ENCODE data around the gene SNX24. TPM values are rescaled to one million over a fixed set of nuclear protein-coding genes. Genes with fewer than 3 reads are reported as not detected.
"Not testable (repeated sequence)": the region's sequence is repeated elsewhere in the genome, so short reads cannot be mapped to it uniquely, and the experiment has no call there.

SNX24 gene
- polyA plus RNA-seq, 2 donors, result 29.5 to 49.6 TPM

- no peak overlapping the region for H3K4me3 ChIP-seq (ENCODE audit: low read depth in 1 of 2, low read length in 2 of 2)
- H3K27me3 ChIP-seq (ENCODE audit: control insufficient read depth in 1 of 2, insufficient read depth in 2 of 2, low read length in 2 of 2), result no peaks in the 10 kb centered on the region
- peak overlapping the region in 1 of 2 donors; percentile 15 for H3K27ac ChIP-seq (ENCODE audit: low read depth in 2 of 2, low read length in 1 of 2)
- 91 to 92% methylated on average over 6 of the region's 6 CpGs for WGBS, 2 donors
- H3K36me3 ChIP-seq (ENCODE audit: control insufficient read depth in 2 of 2, insufficient read depth in 2 of 2, low read length in 1 of 2), result no peaks in the 10 kb centered on the region
- H3K4me1 ChIP-seq (ENCODE audit: control insufficient read depth in 2 of 2, insufficient read depth in 2 of 2, low read length in 1 of 2), result peaks cover 0 to 5% of the 10 kb centered on the region in 2 donors
- H3K9me3 ChIP-seq (ENCODE audit: control insufficient read depth in 2 of 2, insufficient read depth in 1 of 2, low read depth in 1 of 2, low read length in 1 of 2), result no peaks in the 10 kb centered on the region
Observed at GRCh38 chr5:122842016-122842580, 3.3 kb upstream of the SNX24 start.

GRCh38 chr5:122844136-122844909 lies 1.1 kb upstream of the SNX24 start:
- Histone ChIP-seq H3K4me3 (ENCODE audit: low read depth in 1 of 2, low read length in 2 of 2) (peak overlapping the region; percentile 66 to 84), H3K4me1 (ENCODE audit: control insufficient read depth in 2 of 2, insufficient read depth in 2 of 2, low read length in 1 of 2) (peaks cover 0 to 6% of the 10 kb centered on the region in 2 donors), H3K36me3 (ENCODE audit: control insufficient read depth in 2 of 2, insufficient read depth in 2 of 2, low read length in 1 of 2) (no peaks in the 10 kb centered on the region), H3K27ac (ENCODE audit: low read depth in 2 of 2, low read length in 1 of 2) (peak overlapping the region; percentile 93 to 94), H3K27me3 (ENCODE audit: control insufficient read depth in 1 of 2, insufficient read depth in 2 of 2, low read length in 2 of 2) (no peaks in the 10 kb centered on the region), H3K9me3 (ENCODE audit: control insufficient read depth in 2 of 2, insufficient read depth in 1 of 2, low read depth in 1 of 2, low read length in 1 of 2) (no peaks in the 10 kb centered on the region)
- 25 to 29% methylated on average over 22 of the region's 22 CpGs for WGBS, 2 donors

DNA sequence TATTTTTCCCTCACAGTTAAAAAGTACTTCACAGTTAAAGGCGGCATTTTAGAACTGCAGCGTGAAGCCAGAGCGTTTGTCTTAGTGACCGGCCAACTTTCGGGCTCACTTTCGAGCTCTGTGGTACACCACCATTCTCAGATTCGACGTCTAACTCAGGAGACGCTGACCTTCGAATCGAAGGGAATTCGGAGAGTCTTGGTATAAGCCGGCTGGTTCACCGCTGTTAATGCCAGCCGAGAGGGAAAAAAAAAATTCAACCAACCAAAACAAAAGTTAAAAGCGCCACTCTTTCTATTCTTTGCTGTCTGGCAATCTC lies 544 bp upstream of the SNX24 start:
- H3K4me1 ChIP-seq (ENCODE audit: control insufficient read depth in 2 of 2, insufficient read depth in 2 of 2, low read length in 1 of 2), result peaks cover 0 to 6% of the 10 kb centered on the region in 2 donors
- 0% methylated on average over 16 of the region's 16 CpGs for WGBS, 2 donors
- H3K27me3 ChIP-seq (ENCODE audit: control insufficient read depth in 1 of 2, insufficient read depth in 2 of 2, low read length in 2 of 2), result no peaks in the 10 kb centered on the region
- no peaks in the 10 kb centered on the region for H3K36me3 ChIP-seq (ENCODE audit: control insufficient read depth in 2 of 2, insufficient read depth in 2 of 2, low read length in 1 of 2)
- peak overlapping the region; percentile 93 to 94 for H3K27ac ChIP-seq (ENCODE audit: low read depth in 2 of 2, low read length in 1 of 2)
- H3K9me3 ChIP-seq (ENCODE audit: control insufficient read depth in 2 of 2, insufficient read depth in 1 of 2, low read depth in 1 of 2, low read length in 1 of 2), result no peaks in the 10 kb centered on the region
- H3K4me3 ChIP-seq (ENCODE audit: low read depth in 1 of 2, low read length in 2 of 2), result peak overlapping the region; percentile 66 to 84

- H3K4me3 ChIP-seq (ENCODE audit: low read depth in 1 of 2, low read length in 2 of 2), result peak overlapping the region; percentile 66 to 84
- WGBS, 2 donors, result 3% methylated on average over 6 of the region's 6 CpGs
- H3K36me3 ChIP-seq (ENCODE audit: control insufficient read depth in 2 of 2, insufficient read depth in 2 of 2, low read length in 1 of 2), result no peaks in the 10 kb centered on the region
- H3K4me1 ChIP-seq (ENCODE audit: control insufficient read depth in 2 of 2, insufficient read depth in 2 of 2, low read length in 1 of 2), result peaks cover 0 to 6% of the 10 kb centered on the region in 2 donors
- peak overlapping the region; percentile 93 to 94 for H3K27ac ChIP-seq (ENCODE audit: low read depth in 2 of 2, low read length in 1 of 2)
- no peaks in the 10 kb centered on the region for H3K9me3 ChIP-seq (ENCODE audit: control insufficient read depth in 2 of 2, insufficient read depth in 1 of 2, low read depth in 1 of 2, low read length in 1 of 2)
- no peaks in the 10 kb centered on the region for H3K27me3 ChIP-seq (ENCODE audit: control insufficient read depth in 1 of 2, insufficient read depth in 2 of 2, low read length in 2 of 2)
Observed at GRCh38 chr5:122846051-122846550, 688 bp downstream of the SNX24 start.

DNA sequence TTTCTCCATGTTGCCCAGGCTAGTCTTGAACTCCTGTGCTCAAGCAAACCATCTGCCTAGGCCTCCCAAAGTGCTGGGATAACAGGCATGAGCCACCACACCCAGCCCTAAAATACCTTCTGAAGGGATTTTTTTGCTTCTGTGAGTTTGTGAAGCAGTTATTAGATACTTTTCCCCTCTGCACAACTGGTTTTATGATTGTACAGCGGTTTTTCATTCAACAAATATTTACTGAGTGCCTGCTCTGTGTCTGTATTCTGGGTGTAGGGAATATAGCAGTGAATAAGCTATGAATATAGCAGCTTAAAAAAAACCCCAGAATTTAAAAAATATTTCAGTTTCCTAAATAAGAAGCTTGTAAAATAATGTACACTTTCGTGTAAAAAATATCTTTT lies 2.3 kb downstream of the SNX24 start:
- WGBS, 2 donors, result 82 to 93% methylated on average over 2 of the region's 2 CpGs

GRCh38 chr5:122849771-122850170 lies 4.4 kb downstream of the SNX24 start:
- Histone ChIP-seq H3K36me3 (ENCODE audit: control insufficient read depth in 2 of 2, insufficient read depth in 2 of 2, low read length in 1 of 2) (no peaks in the 10 kb centered on the region), H3K27me3 (ENCODE audit: control insufficient read depth in 1 of 2, insufficient read depth in 2 of 2, low read length in 2 of 2) (no peaks in the 10 kb centered on the region), H3K27ac (ENCODE audit: low read depth in 2 of 2, low read length in 1 of 2) (peak overlapping the region; percentile 44 to 63), H3K4me3 (ENCODE audit: low read depth in 1 of 2, low read length in 2 of 2) (no peak overlapping the region), H3K9me3 (ENCODE audit: control insufficient read depth in 2 of 2, insufficient read depth in 1 of 2, low read depth in 1 of 2, low read length in 1 of 2) (no peaks in the 10 kb centered on the region), H3K4me1 (ENCODE audit: control insufficient read depth in 2 of 2, insufficient read depth in 2 of 2, low read length in 1 of 2) (peaks cover 0 to 2% of the 10 kb centered on the region in 2 donors)
- 59 to 73% methylated on average over 1 of the region's 1 CpG for WGBS, 2 donors

More for the DNA sequence above, 2.3 kb downstream of the SNX24 start:
- peaks cover 0 to 4% of the 10 kb centered on the region in 2 donors for H3K4me1 ChIP-seq (ENCODE audit: control insufficient read depth in 2 of 2, insufficient read depth in 2 of 2, low read length in 1 of 2)
- H3K36me3 ChIP-seq (ENCODE audit: control insufficient read depth in 2 of 2, insufficient read depth in 2 of 2, low read length in 1 of 2), result no peaks in the 10 kb centered on the region
- no peak overlapping the region for H3K4me3 ChIP-seq (ENCODE audit: low read depth in 1 of 2, low read length in 2 of 2)
- H3K27ac ChIP-seq (ENCODE audit: low read depth in 2 of 2, low read length in 1 of 2), result peak overlapping the region in 1 of 2 donors; percentile 45
- no peaks in the 10 kb centered on the region for H3K27me3 ChIP-seq (ENCODE audit: control insufficient read depth in 1 of 2, insufficient read depth in 2 of 2, low read length in 2 of 2)
- H3K9me3 ChIP-seq (ENCODE audit: control insufficient read depth in 2 of 2, insufficient read depth in 1 of 2, low read depth in 1 of 2, low read length in 1 of 2), result no peaks in the 10 kb centered on the region

DNA sequence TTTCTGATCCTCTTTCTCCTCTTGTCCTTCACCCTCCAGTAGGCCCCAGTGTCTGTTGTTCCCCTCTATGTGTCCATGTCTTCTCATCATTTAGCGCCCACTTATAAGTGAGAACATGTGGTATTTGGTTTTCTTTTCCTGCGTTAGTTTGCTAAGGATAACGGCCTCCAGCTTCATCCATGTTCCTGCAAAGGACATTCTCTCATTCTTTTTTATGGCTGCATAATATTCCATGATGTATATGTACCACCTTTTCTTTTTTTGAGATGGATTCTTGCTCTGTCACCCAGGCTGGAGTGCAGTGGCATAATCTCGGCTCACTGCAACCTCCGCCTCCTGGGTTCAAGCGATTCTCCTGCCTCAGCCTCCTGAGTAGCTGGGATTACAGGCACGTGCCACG lies 12.1 kb downstream of the SNX24 start:
- H3K4me3 ChIP-seq (ENCODE audit: low read depth in 1 of 2, low read length in 2 of 2); H3K9me3 ChIP-seq (ENCODE audit: control insufficient read depth in 2 of 2, insufficient read depth in 1 of 2, low read depth in 1 of 2, low read length in 1 of 2); H3K4me1 ChIP-seq (ENCODE audit: control insufficient read depth in 2 of 2, insufficient read depth in 2 of 2, low read length in 1 of 2); H3K27ac ChIP-seq (ENCODE audit: low read depth in 2 of 2, low read length in 1 of 2); H3K27me3 ChIP-seq (ENCODE audit: control insufficient read depth in 1 of 2, insufficient read depth in 2 of 2, low read length in 2 of 2); H3K36me3 ChIP-seq (ENCODE audit: control insufficient read depth in 2 of 2, insufficient read depth in 2 of 2, low read length in 1 of 2): not testable (repeated sequence)
- WGBS, 2 donors, result 93 to 95% methylated on average over 8 of the region's 8 CpGs

GRCh38 chr5:122858451-122858850 lies 13.0 kb downstream of the SNX24 start:
- H3K27me3 ChIP-seq (ENCODE audit: control insufficient read depth in 1 of 2, insufficient read depth in 2 of 2, low read length in 2 of 2), result no peaks in the 10 kb centered on the region
- 65 to 78% methylated on average over 1 of the region's 1 CpG for WGBS, 2 donors
- H3K4me3 ChIP-seq (ENCODE audit: low read depth in 1 of 2, low read length in 2 of 2), result no peak overlapping the region
- H3K36me3 ChIP-seq (ENCODE audit: control insufficient read depth in 2 of 2, insufficient read depth in 2 of 2, low read length in 1 of 2), result no peaks in the 10 kb centered on the region
- H3K9me3 ChIP-seq (ENCODE audit: control insufficient read depth in 2 of 2, insufficient read depth in 1 of 2, low read depth in 1 of 2, low read length in 1 of 2), result no peaks in the 10 kb centered on the region
- H3K4me1 ChIP-seq (ENCODE audit: control insufficient read depth in 2 of 2, insufficient read depth in 2 of 2, low read length in 1 of 2), result no peaks in the 10 kb centered on the region
- no peak overlapping the region for H3K27ac ChIP-seq (ENCODE audit: low read depth in 2 of 2, low read length in 1 of 2)

GRCh38 chr5:122863240-122863639 lies 17.8 kb downstream of the SNX24 start:
- no peaks in the 10 kb centered on the region for H3K9me3 ChIP-seq (ENCODE audit: control insufficient read depth in 2 of 2, insufficient read depth in 1 of 2, low read depth in 1 of 2, low read length in 1 of 2)
- H3K27ac ChIP-seq (ENCODE audit: low read depth in 2 of 2, low read length in 1 of 2), result no peak overlapping the region
- no peak overlapping the region for H3K4me3 ChIP-seq (ENCODE audit: low read depth in 1 of 2, low read length in 2 of 2)
- no peaks in the 10 kb centered on the region for H3K4me1 ChIP-seq (ENCODE audit: control insufficient read depth in 2 of 2, insufficient read depth in 2 of 2, low read length in 1 of 2)
- peaks cover 0 to 4% of the 10 kb centered on the region in 2 donors for H3K36me3 ChIP-seq (ENCODE audit: control insufficient read depth in 2 of 2, insufficient read depth in 2 of 2, low read length in 1 of 2)
- H3K27me3 ChIP-seq (ENCODE audit: control insufficient read depth in 1 of 2, insufficient read depth in 2 of 2, low read length in 2 of 2), result no peaks in the 10 kb centered on the region
- 65 to 69% methylated on average over 2 of the region's 2 CpGs for WGBS, 2 donors

DNA sequence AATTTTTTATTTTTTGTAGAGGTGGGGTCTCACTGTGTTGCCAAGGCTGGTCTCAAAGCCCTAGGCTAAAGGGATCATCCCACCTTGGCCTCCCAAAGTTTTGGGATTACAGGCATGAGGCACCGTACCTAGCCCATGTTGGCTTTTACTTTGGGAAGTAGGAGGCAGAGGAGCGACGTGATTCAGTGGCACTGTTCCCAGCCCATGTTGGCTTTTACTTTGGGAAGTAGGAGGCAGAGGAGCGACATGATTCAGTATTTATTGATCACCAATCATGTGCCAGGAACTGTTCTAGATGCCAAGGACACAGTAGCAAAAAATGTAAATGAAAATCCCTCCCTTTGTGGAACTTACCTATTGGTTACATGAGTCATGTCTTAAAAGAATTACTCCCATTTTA lies 18.3 kb downstream of the SNX24 start:
- 93% methylated on average over 4 of the region's 4 CpGs for whole genome bisulfite sequencing, 2 donors
- H3K4me1 ChIP-seq (ENCODE audit: control insufficient read depth in 2 of 2, insufficient read depth in 2 of 2, low read length in 1 of 2), result no peaks in the 10 kb centered on the region
- peaks cover 2 to 4% of the 10 kb centered on the region in 2 donors for H3K36me3 ChIP-seq (ENCODE audit: control insufficient read depth in 2 of 2, insufficient read depth in 2 of 2, low read length in 1 of 2)
- H3K9me3 ChIP-seq (ENCODE audit: control insufficient read depth in 2 of 2, insufficient read depth in 1 of 2, low read depth in 1 of 2, low read length in 1 of 2), result no peaks in the 10 kb centered on the region
- no peaks in the 10 kb centered on the region for H3K27me3 ChIP-seq (ENCODE audit: control insufficient read depth in 1 of 2, insufficient read depth in 2 of 2, low read length in 2 of 2)
- H3K27ac ChIP-seq (ENCODE audit: low read depth in 2 of 2, low read length in 1 of 2), result no peak overlapping the region
- no peak overlapping the region for H3K4me3 ChIP-seq (ENCODE audit: low read depth in 1 of 2, low read length in 2 of 2)

Measured in esophagus (tissue), 2 donors.